GM12892 (cell line): ENCODE results near the gene PRKD1.

Experiments used
- POLR2A ChIP-seq: IDR thresholded peaks from 2 replicates; pipeline ENCODE4 v1.6.1; 2011; ENCODE audit warnings: low read depth, low read length, control low read depth
- POLR2AphosphoS5 ChIP-seq: IDR thresholded peaks from 2 replicates; pipeline ENCODE4 v1.6.1; 2011; ENCODE audit warnings: low read depth, low read length, control low read depth
- TAF1 ChIP-seq: IDR thresholded peaks from 2 replicates; pipeline ENCODE4 v1.6.1; 2011; ENCODE audit warnings: low read depth, mild to moderate bottlenecking, control low read depth, low read length, borderline replicate concordance

DNA sequence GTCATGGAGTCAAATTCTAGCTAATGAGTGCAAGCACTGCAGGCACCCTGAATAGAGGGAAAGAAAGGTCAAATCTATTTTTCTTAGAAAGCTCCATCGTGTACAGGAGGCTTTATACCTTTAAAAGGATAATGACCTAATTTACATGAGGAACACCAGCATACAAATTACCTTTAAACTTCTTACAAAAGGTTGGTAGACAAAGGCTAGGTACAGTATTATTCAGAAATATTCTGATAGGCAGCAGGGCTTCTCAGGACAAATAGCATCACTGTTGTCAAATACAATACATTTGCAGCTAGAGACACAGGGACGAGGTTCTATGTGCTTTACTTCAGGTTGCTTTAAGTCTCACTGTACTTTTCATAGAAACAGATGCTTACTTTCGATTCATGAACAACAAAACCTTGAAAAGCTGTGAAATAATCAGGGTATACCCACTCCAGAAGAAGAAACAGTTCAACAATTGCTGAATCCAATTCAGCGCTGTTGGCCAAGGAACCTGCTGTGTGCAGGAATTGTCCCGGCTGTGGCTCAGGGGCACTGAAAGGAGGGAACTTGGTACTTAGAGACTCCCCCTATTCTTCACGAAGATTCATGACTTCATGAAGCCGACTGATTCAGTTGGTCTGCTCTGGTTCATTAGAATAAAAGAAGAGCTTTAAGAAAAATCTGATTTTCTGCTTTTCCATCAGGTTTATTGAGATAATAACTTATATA lies 252.9 kb downstream of the PRKD1 start:
- TF ChIP-seq TAF1 (no peak), POLR2AphosphoS5 (no peak), POLR2A (no peak)
